Stimulated activated CD4-positive, alpha-beta T cell treated with anti-CD3 and anti-CD28 coated beads, TNF-alpha, amount 100 ng/mL, for 4 hours (primary cell): ENCODE results near the gene KRTAP4-1.
"Not testable (repeated sequence)": the region's sequence is repeated elsewhere in the genome, so short reads cannot be mapped to it uniquely, and the experiment has no call there.

Experiments
- DNase-seq, 3 experiments: peaks; one replicate each; pipeline ENCODE4 v3.0.0-alpha.2; 2020; ENCODE audit warnings: low read depth in 3 of 3

Gene KRTAP4-1

GRCh38 chr17:41171886-41172285 lies 12.8 kb downstream of the KRTAP4-1 start:
- no peak for DNase-seq

- no peak for DNase-seq
Measured at GRCh38 chr17:41168121-41168520, 16.6 kb downstream of the KRTAP4-1 start, which contains the start of gene KRTAP4-3. TSS of gene KRTAP4-3 (minus strand) at chr17:41168221. CDS start at chr17:41168172, 49 bp downstream.

GRCh38 chr17:41167561-41167960 lies 17.1 kb downstream of the KRTAP4-1 start:
- DNase-seq = no peak

- no peak for DNase-seq
Measured at GRCh38 chr17:41163828-41164227, 20.9 kb downstream of the KRTAP4-1 start.

- DNase-seq = no peak
Measured at GRCh38 chr17:41160648-41161047, 24.1 kb downstream of the KRTAP4-1 start, which contains the start of gene KRTAP4-4. TSS of gene KRTAP4-4 (minus strand) at chr17:41160748. CDS start at chr17:41160691, 57 bp downstream.

GRCh38 chr17:41160190-41160589 lies 24.5 kb downstream of the KRTAP4-1 start:
- not testable (repeated sequence) for DNase-seq

GRCh38 chr17:41153856-41154255 lies 30.9 kb downstream of the KRTAP4-1 start:
- no peak for DNase-seq

- DNase-seq = no peak
Measured at GRCh38 chr17:41151525-41151924, 33.2 kb downstream of the KRTAP4-1 start.

GRCh38 chr17:41150026-41150425 lies 34.7 kb downstream of the KRTAP4-1 start:
- DNase-seq = no peak

- no peak for DNase-seq
Measured at GRCh38 chr17:41149652-41149985, 35.1 kb downstream of the KRTAP4-1 start, which contains the start of gene KRTAP4-5. TSS of gene KRTAP4-5 (minus strand) at chr17:41149825. CDS start at chr17:41149767, 58 bp downstream.

- not testable (repeated sequence) for DNase-seq
Measured at GRCh38 chr17:41148971-41149651, 35.6 kb downstream of the KRTAP4-1 start.

GRCh38 chr17:41147531-41148204 lies 37.0 kb downstream of the KRTAP4-1 start:
- DNase-seq = no peak

- DNase-seq = no peak
Measured at GRCh38 chr17:41145261-41145660, 39.5 kb downstream of the KRTAP4-1 start.

GRCh38 chr17:41144846-41145245 lies 39.9 kb downstream of the KRTAP4-1 start:
- DNase-seq = no peak

- no peak for DNase-seq
Measured at GRCh38 chr17:41141361-41141760, 43.4 kb downstream of the KRTAP4-1 start.

- DNase-seq = no peak
Measured at GRCh38 chr17:41140360-41141131, 44.2 kb downstream of the KRTAP4-1 start, which contains the start of gene KRTAP4-6. TSS of gene KRTAP4-6 (minus strand) at chr17:41140544. CDS start at chr17:41140487, 57 bp downstream.

GRCh38 chr17:41139865-41140264 lies 44.8 kb downstream of the KRTAP4-1 start:
- not testable (repeated sequence) for DNase-seq
